ENCODE results near the gene PRAMEF11.

DNA sequence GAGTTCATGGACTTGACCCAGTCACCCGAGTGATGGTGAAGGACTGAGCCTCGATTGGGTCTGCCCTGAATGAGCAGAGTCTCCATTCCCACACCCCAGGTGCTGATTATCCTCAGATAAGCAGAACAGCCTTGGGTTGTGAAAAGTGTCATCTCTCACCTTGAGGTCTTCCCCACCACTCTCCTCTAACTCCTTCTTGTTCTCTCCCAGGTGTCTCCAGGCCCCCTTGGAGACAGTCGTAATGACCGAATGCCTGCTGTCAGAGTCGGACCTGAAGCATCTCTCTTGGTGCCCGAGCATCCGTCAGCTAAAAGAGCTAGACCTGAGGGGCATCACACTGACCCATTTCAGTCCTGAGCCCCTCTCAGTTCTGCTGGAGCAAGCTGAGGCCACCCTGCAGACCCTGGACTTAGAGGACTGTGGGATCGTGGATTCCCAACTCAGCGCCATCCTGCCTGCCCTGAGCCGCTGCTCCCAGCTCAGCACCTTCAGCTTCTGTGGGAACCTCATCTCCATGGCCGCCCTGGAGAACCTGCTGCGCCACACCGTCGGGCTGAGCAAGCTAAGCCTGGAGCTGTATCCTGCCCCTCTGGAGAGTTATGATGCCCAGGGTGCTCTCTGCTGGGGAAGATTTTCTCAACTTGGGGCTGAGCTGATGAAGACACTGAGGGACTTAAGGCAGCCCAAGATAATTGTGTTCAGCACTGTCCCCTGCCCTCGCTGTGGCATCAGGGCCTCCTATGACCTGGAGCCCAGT, 54.2 kb downstream of the PRAMEF11 start:
- TF ChIP-seq POLR2A (IDR thresholded peaks at IDR 0.05), result no peak
- TF ChIP-seq, protein P1, sequence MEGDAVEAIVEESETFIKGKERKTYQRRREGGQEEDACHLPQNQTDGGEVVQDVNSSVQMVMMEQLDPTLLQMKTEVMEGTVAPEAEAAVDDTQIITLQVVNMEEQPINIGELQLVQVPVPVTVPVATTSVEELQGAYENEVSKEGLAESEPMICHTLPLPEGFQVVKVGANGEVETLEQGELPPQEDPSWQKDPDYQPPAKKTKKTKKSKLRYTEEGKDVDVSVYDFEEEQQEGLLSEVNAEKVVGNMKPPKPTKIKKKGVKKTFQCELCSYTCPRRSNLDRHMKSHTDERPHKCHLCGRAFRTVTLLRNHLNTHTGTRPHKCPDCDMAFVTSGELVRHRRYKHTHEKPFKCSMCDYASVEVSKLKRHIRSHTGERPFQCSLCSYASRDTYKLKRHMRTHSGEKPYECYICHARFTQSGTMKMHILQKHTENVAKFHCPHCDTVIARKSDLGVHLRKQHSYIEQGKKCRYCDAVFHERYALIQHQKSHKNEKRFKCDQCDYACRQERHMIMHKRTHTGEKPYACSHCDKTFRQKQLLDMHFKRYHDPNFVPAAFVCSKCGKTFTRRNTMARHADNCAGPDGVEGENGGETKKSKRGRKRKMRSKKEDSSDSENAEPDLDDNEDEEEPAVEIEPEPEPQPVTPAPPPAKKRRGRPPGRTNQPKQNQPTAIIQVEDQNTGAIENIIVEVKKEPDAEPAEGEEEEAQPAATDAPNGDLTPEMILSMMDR (IDR thresholded peaks at IDR 0.05), result no peak
